Thymus (tissue), 11 donors: ENCODE data around the gene PSTPIP1. TPM values are rescaled to one million over a fixed set of nuclear protein-coding genes. Genes with fewer than 3 reads are reported as not detected.

Experiments used
- DNase-seq, 9 donors: peaks; one replicate each; pipeline ENCODE4 v3.0.0-alpha.2; 2013; ENCODE audit warnings: low spot score in 9 of 9, low read depth in 6 of 9, missing footprints in 1 of 9
- H3K27ac ChIP-seq, 2 donors: one replicate each; pipeline ENCODE4 v1.5.1; 2013; ENCODE audit warnings: control low read depth in 1 of 2, low read depth in 1 of 2, low read length in 1 of 2, mild to moderate bottlenecking in 1 of 2, moderate library complexity in 1 of 2
- H3K27me3 ChIP-seq, 2 donors: one replicate each; pipeline ENCODE4 v1.5.1; 2013; ENCODE audit warnings: low read length in 1 of 2; ENCODE audit not compliant: control insufficient read depth in 2 of 2, insufficient read depth in 1 of 2
- H3K36me3 ChIP-seq, 2 donors: one replicate each; pipeline ENCODE4 v1.5.1; 2013; ENCODE audit warnings: low read length in 1 of 2, mild to moderate bottlenecking in 1 of 2, moderate library complexity in 1 of 2; ENCODE audit not compliant: control insufficient read depth in 2 of 2, insufficient read depth in 2 of 2
- H3K4me1 ChIP-seq, 2 donors: one replicate each; pipeline ENCODE4 v1.5.1; 2013; ENCODE audit warnings: low read length in 2 of 2; ENCODE audit not compliant: control insufficient read depth in 2 of 2, insufficient read depth in 2 of 2
- H3K4me3 ChIP-seq, 2 donors: one replicate each; pipeline ENCODE4 v1.5.1; 2013; ENCODE audit warnings: low read length in 2 of 2, control low read depth in 1 of 2, mild to moderate bottlenecking in 1 of 2
- H3K9me3 ChIP-seq, 2 donors: one replicate each; pipeline ENCODE4 v1.5.1; 2013; ENCODE audit warnings: low read length in 1 of 2, mild to moderate bottlenecking in 1 of 2; ENCODE audit not compliant: control insufficient read depth in 2 of 2, insufficient read depth in 1 of 2
- WGBS: extraction: QIAGEN DNeasy Blood & Tissue Kit; methylation state at CpG from one replicate; pipeline ENCODE4 v1.1.7; 2013; 5-methylcytosine and 5-hydroxymethylcytosine counted together
- polyA plus RNA-seq: library from polyadenylated mRNA; stranded (reverse); fragments of 200-250 nt; gene quantifications from one replicate; pipeline ENCODE4 v1.2.3, GENCODE V29; 2013
- total RNA-seq: library from RNA; stranded (reverse); fragments of 120-200 nt; gene quantifications from one replicate; pipeline ENCODE4 v1.2.4, GENCODE V29; 2013
- donor health status: healthy.

The PSTPIP1 gene
- total and polyA plus RNA-seq, 2 donors = 16.0 to 54.8 TPM

DNA sequence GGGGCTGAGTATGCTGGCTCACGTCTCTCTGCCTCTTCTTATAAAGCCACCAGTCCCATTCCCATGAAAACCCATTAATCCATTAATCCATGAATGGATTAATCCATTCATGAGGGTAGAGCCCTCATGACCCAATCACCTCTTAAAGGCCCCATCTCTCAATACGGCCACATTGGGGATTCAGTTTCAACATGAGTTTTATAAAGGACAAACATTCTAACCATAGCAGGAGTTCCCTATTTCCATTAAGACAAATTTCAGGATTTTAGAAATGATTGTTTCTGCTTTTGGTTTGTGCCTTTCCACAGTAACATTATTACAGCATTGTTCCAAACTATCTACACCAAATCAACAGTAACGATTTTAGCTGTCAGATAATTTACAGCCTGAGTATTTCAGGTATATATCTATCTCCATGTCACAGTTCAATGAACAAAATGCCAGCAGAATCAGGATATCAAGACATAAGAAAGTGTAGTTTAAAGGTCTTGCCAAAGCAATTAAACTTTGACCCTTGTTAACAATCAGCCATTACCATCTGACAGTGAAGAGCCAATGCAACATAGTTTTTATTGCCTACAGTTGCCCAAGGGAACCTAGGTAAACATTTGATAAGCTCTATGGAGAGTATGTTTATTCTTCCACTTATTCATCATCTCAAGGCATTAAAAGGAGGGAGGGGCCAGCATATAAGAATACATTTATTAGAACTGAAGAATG lies 72.2 kb downstream of the PSTPIP1 start:
- no peak overlapping the region for H3K27ac ChIP-seq
- peaks cover 0 to 3% of the 10 kb centered on the region in 2 donors for H3K36me3 ChIP-seq
- DNase-seq = no peak
- no peaks in the 10 kb centered on the region for H3K27me3 ChIP-seq
- WGBS = 88% methylated on average over 3 of the region's 3 CpGs
- H3K4me3 ChIP-seq = no peak overlapping the region
- no peaks in the 10 kb centered on the region for H3K9me3 ChIP-seq
- peaks cover 11 to 14% of the 10 kb centered on the region in 2 donors for H3K4me1 ChIP-seq

DNA sequence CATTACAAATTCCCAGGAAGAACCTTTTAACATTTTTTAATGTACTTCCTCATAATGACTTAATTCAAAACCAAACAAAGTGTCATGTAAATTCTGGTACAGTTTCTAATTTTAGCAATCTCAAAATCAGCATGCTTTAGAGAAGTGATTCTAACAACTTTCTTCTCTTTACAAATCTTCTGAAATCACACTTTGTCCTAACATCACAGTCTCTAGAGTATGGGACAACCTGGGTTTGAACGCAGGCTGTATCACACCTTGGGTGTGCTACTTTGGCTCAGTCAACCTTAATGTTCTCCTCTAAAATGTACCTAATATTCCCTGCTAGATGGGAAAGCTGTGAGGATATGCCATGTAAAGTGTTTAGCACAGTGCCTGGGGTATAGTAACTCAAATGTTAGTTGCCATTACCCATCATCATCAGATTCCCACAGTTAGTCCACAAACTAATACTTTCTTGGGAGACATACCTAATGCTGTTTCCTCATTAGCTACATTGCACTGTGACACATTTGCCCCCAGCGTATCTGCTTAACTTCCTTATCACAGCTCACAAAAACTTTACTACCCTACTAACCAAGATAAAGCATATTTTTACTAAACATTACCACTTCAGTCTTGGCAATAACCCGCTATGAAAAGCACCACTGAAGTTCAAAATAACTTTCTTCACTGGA lies 72.9 kb downstream of the PSTPIP1 start:
- no peaks in the 10 kb centered on the region for H3K27me3 ChIP-seq
- no peak overlapping the region for H3K27ac ChIP-seq
- 85% methylated on average over 3 of the region's 3 CpGs for WGBS
- H3K36me3 ChIP-seq = peaks cover 0 to 3% of the 10 kb centered on the region in 2 donors
- H3K4me3 ChIP-seq = no peak overlapping the region
- no peak for DNase-seq
- H3K4me1 ChIP-seq = peaks cover 11 to 14% of the 10 kb centered on the region in 2 donors
- H3K9me3 ChIP-seq = no peaks in the 10 kb centered on the region

GRCh38 chr15:77068633-77069032 lies 73.7 kb downstream of the PSTPIP1 start:
- no peaks in the 10 kb centered on the region for H3K27me3 ChIP-seq
- peaks cover 0 to 2% of the 10 kb centered on the region in 2 donors for H3K9me3 ChIP-seq
- no peak for DNase-seq
- WGBS = 98% methylated on average over 7 of the region's 7 CpGs
- no peak overlapping the region for H3K4me3 ChIP-seq
- peaks cover 0 to 3% of the 10 kb centered on the region in 2 donors for H3K36me3 ChIP-seq
- no peak overlapping the region for H3K27ac ChIP-seq
- peaks cover 11 to 14% of the 10 kb centered on the region in 2 donors for H3K4me1 ChIP-seq

DNA sequence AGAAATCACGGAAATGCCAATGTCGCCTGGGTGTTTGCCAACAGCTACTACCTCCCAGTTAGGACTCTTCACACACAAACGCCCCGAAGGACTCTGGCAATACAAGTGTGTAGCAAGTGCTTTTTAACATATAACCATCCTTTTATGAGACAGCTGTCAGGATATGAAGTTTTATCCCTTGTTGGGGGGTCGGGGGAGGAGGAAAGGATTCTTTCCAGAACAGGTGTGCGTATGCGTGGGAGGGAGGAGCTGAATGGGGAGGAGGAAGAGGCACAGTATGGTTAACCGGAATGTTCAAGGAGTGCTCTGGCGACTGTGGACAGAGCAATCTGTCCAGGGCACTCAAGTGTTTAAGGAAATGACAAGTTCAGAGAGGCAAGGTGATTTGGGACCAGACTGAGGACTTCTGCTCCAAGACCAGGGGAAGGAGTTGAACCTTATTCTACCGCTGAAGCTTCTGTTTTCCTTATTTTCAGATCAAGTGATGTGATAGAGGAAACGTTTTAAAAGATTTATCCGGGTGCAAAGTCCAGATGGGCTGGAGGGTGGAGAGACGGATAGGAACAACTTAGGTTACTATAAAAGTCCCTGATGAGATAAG lies 74.7 kb downstream of the PSTPIP1 start:
- peaks cover 0 to 3% of the 10 kb centered on the region in 2 donors for H3K36me3 ChIP-seq
- H3K9me3 ChIP-seq = peaks cover 0 to 2% of the 10 kb centered on the region in 2 donors
- no peaks in the 10 kb centered on the region for H3K27me3 ChIP-seq
- peak in 1 of 9 donors; percentile 17 for DNase-seq
- peak overlapping the region; percentile 71 to 87 for H3K4me3 ChIP-seq
- H3K27ac ChIP-seq = no peak overlapping the region
- WGBS = 51% methylated on average over 13 of the region's 13 CpGs
- peaks cover 11 to 14% of the 10 kb centered on the region in 2 donors for H3K4me1 ChIP-seq

DNA sequence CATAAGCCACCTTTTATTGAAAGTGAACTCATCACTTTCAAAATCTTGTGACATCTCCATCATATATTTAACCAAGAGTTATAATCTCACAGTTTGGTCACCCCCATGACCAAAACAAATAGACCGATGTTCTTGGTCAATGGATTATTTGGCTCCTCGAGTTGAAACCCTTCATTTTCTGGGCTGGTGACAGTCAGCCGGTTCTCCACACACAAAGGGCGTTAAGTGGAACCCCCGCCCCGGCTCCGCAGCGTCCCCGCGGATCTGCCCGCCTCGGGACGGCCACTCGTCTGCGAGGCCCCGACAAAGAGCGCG lies 75.2 kb downstream of the PSTPIP1 start:
- Histone ChIP-seq H3K27me3 (no peaks in the 10 kb centered on the region), H3K36me3 (peaks cover 0 to 3% of the 10 kb centered on the region in 2 donors), H3K9me3 (peaks cover 0 to 2% of the 10 kb centered on the region in 2 donors), H3K4me1 (peaks cover 11 to 14% of the 10 kb centered on the region in 2 donors), H3K4me3 (peak overlapping the region; percentile 71 to 87), H3K27ac (peak overlapping the region in 1 of 2 donors; percentile 56)
- no peak for DNase-seq
- WGBS = 1% methylated on average over 18 of the region's 18 CpGs

- Histone ChIP-seq H3K27me3 (no peaks in the 10 kb centered on the region), H3K36me3 (peaks cover 0 to 3% of the 10 kb centered on the region in 2 donors), H3K27ac (peak within 1 kb of the TSS; percentile 72 to 94), H3K9me3 (peaks cover 0 to 2% of the 10 kb centered on the region in 2 donors), H3K4me1 (peaks cover 11 to 14% of the 10 kb centered on the region in 2 donors), H3K4me3 (peak within 1 kb of the TSS; percentile 71 to 87)
- under 1% methylated on average over 97 of the region's 97 CpGs for whole genome bisulfite sequencing
- DNase-seq = peak; percentile 71 to 96 (median 90)
These were observed 75.8 kb downstream of the PSTPIP1 start, which contains the start of gene TSPAN3 for GRCh38 chr15:77070495-77071304. TSS of gene TSPAN3 (minus strand) at chr15:77071109. CDS start at chr15:77070954, 155 bp downstream.

GRCh38 chr15:77071305-77072223 lies 76.6 kb downstream of the PSTPIP1 start:
- peak overlapping the region in 1 of 2 donors; percentile 38 for H3K27ac ChIP-seq
- H3K4me1 ChIP-seq = peaks cover 11 to 14% of the 10 kb centered on the region in 2 donors
- H3K9me3 ChIP-seq = peaks cover 0 to 2% of the 10 kb centered on the region in 2 donors
- no peaks in the 10 kb centered on the region for H3K27me3 ChIP-seq
- DNase-seq = no peak
- H3K4me3 ChIP-seq = peak overlapping the region in 1 of 2 donors; percentile 87
- peaks cover 0 to 3% of the 10 kb centered on the region in 2 donors for H3K36me3 ChIP-seq
- WGBS = 95% methylated on average over 15 of the region's 15 CpGs

DNA sequence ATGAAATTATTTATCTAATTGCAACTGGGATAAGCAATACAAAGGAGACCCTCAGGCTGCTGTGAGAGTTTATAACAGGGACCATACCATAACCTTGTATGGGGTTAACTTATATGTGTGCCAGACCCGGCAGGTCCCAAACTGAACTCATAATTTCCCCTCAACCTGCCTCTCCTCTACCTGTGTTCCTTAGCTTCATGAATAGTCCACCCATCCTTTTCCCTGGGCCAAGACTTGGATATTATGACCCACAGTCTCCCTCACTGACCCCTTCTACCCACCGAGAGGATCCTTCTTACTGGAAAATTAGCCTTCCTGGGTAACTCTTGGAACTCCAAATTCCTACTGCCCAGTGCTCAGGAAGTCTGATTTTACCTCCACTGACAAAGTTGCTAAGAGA lies 79.4 kb downstream of the PSTPIP1 start:
- WGBS = 89% methylated on average over 2 of the region's 2 CpGs

More for the DNA sequence above, 79.4 kb downstream of the PSTPIP1 start:
- DNase-seq = no peak
- H3K4me1 ChIP-seq = peaks cover 10% of the 10 kb centered on the region in 2 donors
- H3K4me3 ChIP-seq = no peak overlapping the region
- H3K27ac ChIP-seq = no peak overlapping the region
- no peaks in the 10 kb centered on the region for H3K36me3 ChIP-seq
- peaks cover 0 to 2% of the 10 kb centered on the region in 2 donors for H3K9me3 ChIP-seq
- no peaks in the 10 kb centered on the region for H3K27me3 ChIP-seq
